Inferior parietal cortex (tissue), 1 donor: ENCODE measurements around the gene NCS1.

Source experiments
- DNase-seq: peaks from one replicate; pipeline ENCODE4 v3.0.0-alpha.2; 2016; ENCODE audit errors: extremely low spot score

NCS1 gene

GRCh38 chr9:130176760-130177159, 4.6 kb downstream of the NCS1 start:
- no peak for DNase-seq

GRCh38 chr9:130177898-130178805, 5.9 kb downstream of the NCS1 start:
- DNase-seq: no peak

- DNase-seq: no peak
Measured at GRCh38 chr9:130179331-130179907, 7.2 kb downstream of the NCS1 start.

GRCh38 chr9:130180516-130180915, 8.3 kb downstream of the NCS1 start:
- no peak for DNase-seq

- no peak for DNase-seq
Measured at GRCh38 chr9:130181678-130182380, 9.6 kb downstream of the NCS1 start.

- DNase-seq: no peak
Measured at GRCh38 chr9:130182381-130182909, 10.2 kb downstream of the NCS1 start.

GRCh38 chr9:130183133-130183762, 11.0 kb downstream of the NCS1 start:
- no peak for DNase-seq

- DNase-seq: no peak
Measured at GRCh38 chr9:130185017-130185416, 12.8 kb downstream of the NCS1 start.

GRCh38 chr9:130185490-130186031, 13.4 kb downstream of the NCS1 start:
- DNase-seq: no peak

GRCh38 chr9:130186051-130186450, 13.8 kb downstream of the NCS1 start:
- DNase-seq: no peak

GRCh38 chr9:130186839-130187522, 14.8 kb downstream of the NCS1 start:
- DNase-seq: no peak

GRCh38 chr9:130187523-130187846, 15.3 kb downstream of the NCS1 start:
- no peak for DNase-seq

- no peak for DNase-seq
Measured at GRCh38 chr9:130188860-130189481, 16.8 kb downstream of the NCS1 start.

GRCh38 chr9:130189840-130190239, 17.6 kb downstream of the NCS1 start:
- DNase-seq: no peak

- DNase-seq: no peak
Measured at GRCh38 chr9:130191068-130191748, 19.0 kb downstream of the NCS1 start.

- DNase-seq: no peak
Measured at GRCh38 chr9:130191749-130192120, 19.5 kb downstream of the NCS1 start.

- DNase-seq: no peak
Measured at GRCh38 chr9:130192382-130192999, 20.3 kb downstream of the NCS1 start.

- DNase-seq: no peak
Measured at GRCh38 chr9:130193103-130193502, 20.9 kb downstream of the NCS1 start.

- no peak for DNase-seq
Measured at GRCh38 chr9:130193531-130194377, 21.6 kb downstream of the NCS1 start.
